Measurements from ENCODE around the gene TOP1. TPM values are rescaled to one million over a fixed set of nuclear protein-coding genes. Genes with fewer than 3 reads are reported as not detected.
A peak's percentile ranks its signal among the peaks of the same experiment; 100 is the strongest.

TOP1 gene
- 42.4 TPM for total RNA-seq
- long read RNA-seq, partial matches to known transcripts = 18 of 26 reads
- long read RNA-seq, other reads (novel, unspliced or antisense) = 8 of 26 reads

- DNase-seq (ENCODE audit: low spot score) = peak; percentile 100
Observed at GRCh38 chr20:41028359-41029149, at the start of gene TOP1. Gene TOP1, plus strand, starts transcription at chr20:41028822. Its CDS starts 246 bp downstream, at chr20:41029068.

GRCh38 chr20:40979247-40979646 lies 49.4 kb upstream of the TOP1 start:
- no peak for DNase-seq (ENCODE audit: low spot score)

- no peak for DNase-seq (ENCODE audit: low spot score)
Observed at GRCh38 chr20:40980106-40980827, 48.4 kb upstream of the TOP1 start.

- DNase-seq (ENCODE audit: low spot score) = no peak
Observed at GRCh38 chr20:40980828-40981310, 47.8 kb upstream of the TOP1 start.

- DNase-seq (ENCODE audit: low spot score) = no peak
Observed at GRCh38 chr20:40982415-40983145, 46.0 kb upstream of the TOP1 start.

GRCh38 chr20:40983898-40984297 lies 44.7 kb upstream of the TOP1 start:
- DNase-seq (ENCODE audit: low spot score) = no peak

GRCh38 chr20:40984496-40984895 lies 44.1 kb upstream of the TOP1 start:
- DNase-seq (ENCODE audit: low spot score) = no peak

- no peak for DNase-seq (ENCODE audit: low spot score)
Observed at GRCh38 chr20:40986774-40987173, 41.8 kb upstream of the TOP1 start.

- no peak for DNase-seq (ENCODE audit: low spot score)
Observed at GRCh38 chr20:40990542-40991120, 38.0 kb upstream of the TOP1 start.

GRCh38 chr20:40991181-40991889 lies 37.3 kb upstream of the TOP1 start:
- no peak for DNase-seq (ENCODE audit: low spot score)

GRCh38 chr20:40992349-40993113 lies 36.1 kb upstream of the TOP1 start:
- DNase-seq (ENCODE audit: low spot score) = no peak

GRCh38 chr20:40993794-40994540 lies 34.7 kb upstream of the TOP1 start:
- DNase-seq (ENCODE audit: low spot score) = no peak

- no peak for DNase-seq (ENCODE audit: low spot score)
Observed at GRCh38 chr20:40996326-40996725, 32.3 kb upstream of the TOP1 start.

- no peak for DNase-seq (ENCODE audit: low spot score)
Observed at GRCh38 chr20:40997116-40997515, 31.5 kb upstream of the TOP1 start.

- no peak for DNase-seq (ENCODE audit: low spot score)
Observed at GRCh38 chr20:40999841-41000240, 28.8 kb upstream of the TOP1 start.

GRCh38 chr20:41000628-41001027 lies 28.0 kb upstream of the TOP1 start:
- no peak for DNase-seq (ENCODE audit: low spot score)

- no peak for DNase-seq (ENCODE audit: low spot score)
Observed at GRCh38 chr20:41001497-41001896, 27.1 kb upstream of the TOP1 start.

GRCh38 chr20:41002842-41003142 lies 25.8 kb upstream of the TOP1 start:
- DNase-seq (ENCODE audit: low spot score) = no peak
